ENCODE measurements around the gene GREB1L.

DNA sequence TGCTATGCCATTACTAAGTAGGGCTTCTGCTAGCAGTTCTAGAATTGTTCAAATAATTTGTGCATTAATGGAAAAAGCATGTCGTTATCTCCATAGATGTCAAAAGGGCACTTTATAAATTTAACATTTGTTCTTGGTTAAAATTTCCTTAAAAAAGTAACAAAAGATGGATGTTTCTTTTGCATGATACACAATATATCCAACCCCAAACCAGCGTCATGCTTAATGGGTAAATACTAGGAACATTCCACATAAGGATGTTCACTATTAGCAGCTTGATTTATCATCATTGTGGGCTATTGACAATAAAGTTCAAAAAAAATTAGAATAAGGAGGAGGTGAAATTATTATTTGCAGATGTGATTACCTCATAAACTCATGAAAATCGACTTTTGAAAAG is 79.7 kb downstream of the GREB1L start:
- TF ChIP-seq EZH2 (IDR thresholded peaks at IDR 0.05; ENCODE audit: borderline replicate concordance) = no peak
- TF ChIP-seq, protein P1, sequence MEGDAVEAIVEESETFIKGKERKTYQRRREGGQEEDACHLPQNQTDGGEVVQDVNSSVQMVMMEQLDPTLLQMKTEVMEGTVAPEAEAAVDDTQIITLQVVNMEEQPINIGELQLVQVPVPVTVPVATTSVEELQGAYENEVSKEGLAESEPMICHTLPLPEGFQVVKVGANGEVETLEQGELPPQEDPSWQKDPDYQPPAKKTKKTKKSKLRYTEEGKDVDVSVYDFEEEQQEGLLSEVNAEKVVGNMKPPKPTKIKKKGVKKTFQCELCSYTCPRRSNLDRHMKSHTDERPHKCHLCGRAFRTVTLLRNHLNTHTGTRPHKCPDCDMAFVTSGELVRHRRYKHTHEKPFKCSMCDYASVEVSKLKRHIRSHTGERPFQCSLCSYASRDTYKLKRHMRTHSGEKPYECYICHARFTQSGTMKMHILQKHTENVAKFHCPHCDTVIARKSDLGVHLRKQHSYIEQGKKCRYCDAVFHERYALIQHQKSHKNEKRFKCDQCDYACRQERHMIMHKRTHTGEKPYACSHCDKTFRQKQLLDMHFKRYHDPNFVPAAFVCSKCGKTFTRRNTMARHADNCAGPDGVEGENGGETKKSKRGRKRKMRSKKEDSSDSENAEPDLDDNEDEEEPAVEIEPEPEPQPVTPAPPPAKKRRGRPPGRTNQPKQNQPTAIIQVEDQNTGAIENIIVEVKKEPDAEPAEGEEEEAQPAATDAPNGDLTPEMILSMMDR (IDR thresholded peaks at IDR 0.05; ENCODE audit: poor library complexity) = no peak
- TF ChIP-seq EZH2phosphoT487 (IDR thresholded peaks at IDR 0.05; ENCODE audit: low read depth, severe bottlenecking, unreplicated experiment) = no peak
